Measurements from ENCODE around the gene KCP.

GRCh38 chr7:128904381-128905197, 5.9 kb downstream of the KCP start:
- TF ChIP-seq CTCF (IDR thresholded peaks at IDR 0.05 in 2 of 3, conservative IDR thresholded peaks at IDR 0.05 in 1 of 3; ENCODE audit: borderline replicate concordance in 1 of 3, insufficient read depth in 1 of 3, low read depth in 2 of 3, low read length in 2 of 3) (peak; percentile 63 to 82 (median 76)), SP1 (IDR thresholded peaks at IDR 0.05; ENCODE audit: low read depth) (no peak), POLR2AphosphoS5 (IDR thresholded peaks at IDR 0.05; ENCODE audit: low read depth, low read length) (no peak), SIN3A (IDR thresholded peaks at IDR 0.05; ENCODE audit: low read depth) (no peak)

All from HCT116 (cell line).